ENCODE data around the gene HOXD11. TPM values are rescaled to one million over a fixed set of nuclear protein-coding genes. Genes with fewer than 3 reads are reported as not detected.

The HOXD11 gene
- total and polyA plus RNA-seq, 9 of the 15 experiments (the other 6 are each of a cell fraction or from before 2014, with no cell fraction given), result not detected

GRCh38 chr2:176140513-176141317, 33.6 kb downstream of the HOXD11 start (continued):
- TF ChIP-seq, protein P1, sequence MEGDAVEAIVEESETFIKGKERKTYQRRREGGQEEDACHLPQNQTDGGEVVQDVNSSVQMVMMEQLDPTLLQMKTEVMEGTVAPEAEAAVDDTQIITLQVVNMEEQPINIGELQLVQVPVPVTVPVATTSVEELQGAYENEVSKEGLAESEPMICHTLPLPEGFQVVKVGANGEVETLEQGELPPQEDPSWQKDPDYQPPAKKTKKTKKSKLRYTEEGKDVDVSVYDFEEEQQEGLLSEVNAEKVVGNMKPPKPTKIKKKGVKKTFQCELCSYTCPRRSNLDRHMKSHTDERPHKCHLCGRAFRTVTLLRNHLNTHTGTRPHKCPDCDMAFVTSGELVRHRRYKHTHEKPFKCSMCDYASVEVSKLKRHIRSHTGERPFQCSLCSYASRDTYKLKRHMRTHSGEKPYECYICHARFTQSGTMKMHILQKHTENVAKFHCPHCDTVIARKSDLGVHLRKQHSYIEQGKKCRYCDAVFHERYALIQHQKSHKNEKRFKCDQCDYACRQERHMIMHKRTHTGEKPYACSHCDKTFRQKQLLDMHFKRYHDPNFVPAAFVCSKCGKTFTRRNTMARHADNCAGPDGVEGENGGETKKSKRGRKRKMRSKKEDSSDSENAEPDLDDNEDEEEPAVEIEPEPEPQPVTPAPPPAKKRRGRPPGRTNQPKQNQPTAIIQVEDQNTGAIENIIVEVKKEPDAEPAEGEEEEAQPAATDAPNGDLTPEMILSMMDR (IDR thresholded peaks at IDR 0.05 in 2 of 3, conservative IDR thresholded peaks at IDR 0.05 in 1 of 3; ENCODE audit: insufficient read depth in 2 of 3, low read depth in 1 of 3, low read length in 3 of 3), result peak; percentile 84 to 95 (median 91)

- in situ Hi-C loops (cut with MboI), result loop anchor here (5.0 to 25.0 kb wide), 3 partner anchors 315 to 1620 kb away; no protein-coding TSS in a partner anchor
- TF ChIP-seq ASH1L (IDR thresholded peaks at IDR 0.05; ENCODE audit: borderline replicate concordance, low read depth, partially characterized antibody) (no peak), ZNF354B (CRISPR knock-in tag; IDR thresholded peaks at IDR 0.05) (no peak), HDGF (IDR thresholded peaks at IDR 0.05) (no peak), PTTG1 (tag; IDR thresholded peaks at IDR 0.05; ENCODE audit: low read depth) (no peak), NR1H2 (CRISPR knock-in tag; IDR thresholded peaks at IDR 0.05) (no peak), XRCC5 (IDR thresholded peaks at IDR 0.05; ENCODE audit: low read depth, low read length) (no peak), XRCC4 (IDR thresholded peaks at IDR 0.05; ENCODE audit: extremely low read depth, insufficient read depth, insufficient read length) (no peak), ZNF668 (CRISPR knock-in tag; IDR thresholded peaks at IDR 0.05) (no peak), ZNF274 (IDR thresholded peaks at IDR 0.05; ENCODE audit: borderline replicate concordance, low read depth, low read length) (no peak), RAD21 (CRISPR knock-in tag; conservative IDR thresholded peaks at IDR 0.05 in 1 of 2, IDR thresholded peaks at IDR 0.05 in 1 of 2) (no peak), ZNF778 (CRISPR knock-in tag; IDR thresholded peaks at IDR 0.05) (no peak), ETV1 (tag; conservative IDR thresholded peaks at IDR 0.05; ENCODE audit: low read depth) (no peak)
- TF ChIP-seq, protein P2, sequence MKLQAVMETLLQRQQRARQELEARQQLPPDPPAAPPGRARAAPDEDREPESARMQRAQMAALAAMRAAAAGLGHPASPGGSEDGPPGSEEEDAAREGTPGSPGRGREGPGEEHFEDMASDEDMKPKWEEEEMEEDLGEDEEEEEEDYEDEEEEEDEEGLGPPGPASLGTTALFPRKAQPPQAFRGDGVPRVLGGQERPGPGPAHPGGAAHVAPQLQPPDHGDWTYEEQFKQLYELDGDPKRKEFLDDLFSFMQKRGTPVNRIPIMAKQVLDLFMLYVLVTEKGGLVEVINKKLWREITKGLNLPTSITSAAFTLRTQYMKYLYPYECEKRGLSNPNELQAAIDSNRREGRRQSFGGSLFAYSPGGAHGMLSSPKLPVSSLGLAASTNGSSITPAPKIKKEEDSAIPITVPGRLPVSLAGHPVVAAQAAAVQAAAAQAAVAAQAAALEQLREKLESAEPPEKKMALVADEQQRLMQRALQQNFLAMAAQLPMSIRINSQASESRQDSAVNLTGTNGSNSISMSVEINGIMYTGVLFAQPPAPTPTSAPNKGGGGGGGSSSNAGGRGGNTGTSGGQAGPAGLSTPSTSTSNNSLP (IDR thresholded peaks at IDR 0.05; ENCODE audit: borderline replicate concordance, low read depth, low read length), result no peak
Measured at GRCh38 chr2:176142281-176142680, 35.2 kb downstream of the HOXD11 start.

More at GRCh38 chr2:176142281-176142680, 35.2 kb downstream of the HOXD11 start:
- Histone ChIP-seq H3K9ac (ENCODE audit: insufficient read depth in 1 of 2, low read depth in 2 of 2, low read length in 2 of 2) (no peak overlapping the region), H3K9me1 (ENCODE audit: control insufficient read depth, insufficient read depth, low read length) (no peaks in the 10 kb centered on the region), H3K79me2 (ENCODE audit: control insufficient read depth, insufficient read depth, low read length) (no peaks in the 10 kb centered on the region), H3K4me2 (ENCODE audit: insufficient read depth, low read length) (no peak overlapping the region), H4K20me1 (replicated peaks; ENCODE audit: control insufficient read depth, insufficient read depth, low read length) (no peaks in the 10 kb centered on the region; the same call in 1 of the 2 replicates), H3K36me3 (ENCODE audit: control insufficient read depth, insufficient read depth, low read length) (no peaks in the 10 kb centered on the region), H3K4me1 (replicated peaks in 1 of 2; ENCODE audit: control insufficient read depth in 2 of 2, insufficient read depth in 2 of 2, low read length in 2 of 2) (peaks cover 0 to 9% of the 10 kb centered on the region in 2 experiments; a peak in 2 of 5 replicates), H3K4me3 (no peak overlapping the region), H3K27me3 (ENCODE audit: control insufficient read depth in 2 of 2, insufficient read depth in 2 of 2, low read length in 2 of 2) (peaks cover 25 to 35% of the 10 kb centered on the region in 2 experiments; a peak in 4 of 5 replicates), H2AFZ (ENCODE audit: low read depth, low read length) (no peak overlapping the region), H3K9me3 (replicated peaks; ENCODE audit: control insufficient read depth, insufficient read depth, low read depth, low read length) (no peaks in the 10 kb centered on the region; the same call in 1 of the 2 replicates), H3K27ac (ENCODE audit: extremely low read depth, low read depth, low read length) (no peak overlapping the region)
- no TSS peak for BruUV-seq (replicated peaks)
- 0% methylated on average over 2 of the region's 2 CpGs for WGBS (ENCODE audit: insufficient coverage, low coverage, missing lambda C conversion rate)
- FAIRE-seq, result no peak
- ChIA-PET POLR2A (interaction anchor here (0.5 kb wide), 1 partner anchor 33 kb away, joined by 5 read pairs; no protein-coding TSS in a partner anchor), CTCF (ENCODE audit: low intra/inter-chr PET ratio) (interaction anchor here (0.7 kb wide), 1 partner anchor 1462 kb away, joined by 4 read pairs; no protein-coding TSS in a partner anchor)
- DNase-seq (ENCODE audit: extremely low read depth in 1 of 4, low spot score in 3 of 4), result no peak
- no peak for ATAC-seq
- intact Hi-C loops (cut with micrococcal nuclease), result loop anchor here (10.0 kb wide), 2 partner anchors 233 to 1613 kb away; no protein-coding TSS in a partner anchor

Measured in K562 (cell line).